GM19043 (cell line): ENCODE measurements around the gene RNF130.

Source experiments
- ATAC-seq: cut with Tn5 transposase; IDR thresholded peaks from one replicate; pipeline ENCODE4 v1.9.1; 2021; ENCODE audit warnings: low read depth; ENCODE audit not compliant: unreplicated experiment

The RNF130 gene

DNA sequence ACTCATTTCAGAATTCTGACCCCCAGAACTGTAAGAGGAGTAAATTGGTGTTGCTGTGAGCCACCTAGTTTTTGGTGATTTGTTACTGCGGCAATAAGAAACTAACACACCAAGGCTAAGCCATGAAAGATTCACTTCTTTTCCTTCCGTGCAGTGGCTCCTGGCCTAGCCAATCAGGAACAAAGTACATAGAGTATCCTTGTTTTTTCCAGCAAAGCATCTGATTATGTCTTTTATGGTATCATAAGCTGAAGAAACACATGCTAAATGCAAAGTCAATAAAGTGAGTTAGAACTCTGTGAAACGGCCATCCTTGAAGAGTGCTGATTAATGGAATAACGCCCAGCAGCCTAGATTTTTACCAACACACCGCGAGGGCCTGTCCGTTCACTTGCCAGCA lies 11.4 kb downstream of the RNF130 start:
- ATAC-seq: no peak

DNA sequence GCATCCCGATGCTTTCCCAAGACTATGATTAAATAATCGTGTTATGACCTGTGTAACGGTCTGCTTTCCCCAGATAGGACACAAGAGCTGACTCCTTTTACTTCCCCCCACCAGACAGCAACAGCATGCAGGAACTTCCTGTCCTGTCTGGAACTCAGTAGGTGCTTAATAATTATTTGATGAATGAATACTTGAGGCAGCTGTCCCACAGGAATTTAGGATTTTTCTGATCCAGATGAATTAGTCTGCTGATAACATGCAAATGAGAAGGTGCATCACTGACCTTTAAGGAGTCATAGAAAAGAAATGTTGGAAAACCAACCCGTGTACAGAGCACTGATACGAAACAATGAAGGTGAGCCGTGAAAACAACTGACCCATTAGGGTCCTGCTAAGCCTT lies 12.2 kb downstream of the RNF130 start:
- no peak for ATAC-seq

DNA sequence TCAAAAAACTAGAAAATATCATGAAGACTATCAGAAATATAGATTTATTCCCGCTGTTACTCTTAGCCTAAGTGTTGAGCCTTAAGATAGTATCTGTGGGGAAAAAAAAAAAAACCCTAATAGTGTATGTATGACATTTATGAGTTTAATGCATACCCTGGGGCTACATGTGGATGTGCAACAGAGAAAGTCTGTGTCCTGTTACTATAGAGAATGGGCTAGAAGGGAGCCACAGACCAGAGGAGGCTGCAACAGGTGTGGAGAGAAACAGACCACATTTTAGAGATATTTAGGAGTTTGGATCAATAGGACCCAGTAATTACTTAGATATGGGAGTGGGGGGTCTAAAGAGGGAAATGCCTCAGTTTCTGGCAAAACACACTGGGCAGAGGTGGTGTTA lies 15.4 kb downstream of the RNF130 start:
- ATAC-seq: no peak

DNA sequence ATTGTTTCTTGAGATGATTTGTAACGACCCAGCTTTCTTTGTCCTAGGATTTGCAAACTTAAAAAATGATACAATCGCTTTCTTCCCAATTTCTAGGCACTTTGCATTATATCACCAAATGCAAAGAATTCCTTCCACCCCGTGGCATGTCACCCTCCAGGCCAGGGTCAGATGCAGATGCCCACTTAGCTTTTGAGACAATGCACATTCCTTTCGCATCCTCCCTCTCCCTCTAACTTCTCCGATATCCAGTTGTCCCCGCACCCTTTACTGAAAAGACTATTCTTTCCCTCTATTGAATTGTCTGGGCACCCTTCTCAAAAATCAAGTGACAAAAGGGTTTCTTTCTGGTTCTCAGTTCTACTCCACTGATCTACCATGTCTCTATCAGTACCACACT lies 17.3 kb downstream of the RNF130 start:
- no peak for ATAC-seq

DNA sequence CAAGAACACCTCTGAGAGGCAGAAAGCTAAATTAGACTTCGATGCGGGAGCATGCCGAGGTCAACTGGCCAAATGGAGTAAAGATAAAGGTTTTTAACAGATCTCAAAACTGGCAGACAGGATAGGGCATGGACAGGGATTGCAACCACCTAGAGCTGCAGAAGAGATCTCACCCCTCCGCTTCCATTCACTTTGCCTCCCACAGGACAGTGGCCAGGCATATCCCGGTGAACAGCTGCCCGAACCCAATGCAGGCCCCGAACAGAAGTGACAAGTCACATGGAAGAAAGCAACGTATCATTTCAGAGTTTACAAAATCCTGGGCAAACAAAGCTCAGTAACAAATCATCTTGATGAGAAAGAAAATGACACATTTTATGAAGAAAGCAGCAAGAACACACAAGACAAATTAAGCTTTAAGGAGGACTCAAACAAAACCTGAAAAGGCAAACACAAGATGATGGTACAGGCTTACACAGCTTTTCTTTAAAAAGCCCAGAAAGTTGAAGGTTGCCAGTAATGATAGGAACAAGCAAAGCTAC lies 18.4 kb downstream of the RNF130 start:
- no peak for ATAC-seq

DNA sequence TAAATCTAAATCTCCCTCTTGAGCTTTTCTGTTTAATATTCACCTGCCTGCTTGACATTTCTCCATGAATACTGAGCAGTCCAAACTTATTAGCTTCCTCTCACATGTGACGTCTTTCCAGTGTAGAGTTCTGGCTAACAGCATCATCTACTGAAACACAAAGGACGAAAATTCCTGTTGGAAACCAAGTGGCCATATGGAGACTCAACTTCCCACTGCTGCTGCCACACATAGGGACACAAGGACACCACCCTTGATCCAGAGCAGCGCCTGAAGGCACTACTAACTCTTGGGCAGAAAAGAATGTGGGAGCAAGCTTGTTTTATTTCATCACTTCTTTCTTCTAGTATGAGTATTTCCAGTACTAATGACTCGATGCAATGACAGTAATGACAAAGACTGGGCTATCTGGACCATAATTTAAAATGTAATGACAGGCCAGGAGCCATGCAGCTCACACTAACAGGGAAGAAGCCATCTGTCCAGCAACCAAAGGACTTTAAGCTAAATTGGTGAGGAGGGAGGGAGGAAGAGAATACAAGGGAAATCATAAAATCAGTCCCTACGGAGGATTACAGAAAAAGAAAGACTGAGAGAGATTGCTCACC lies 19.2 kb downstream of the RNF130 start:
- ATAC-seq: no peak

DNA sequence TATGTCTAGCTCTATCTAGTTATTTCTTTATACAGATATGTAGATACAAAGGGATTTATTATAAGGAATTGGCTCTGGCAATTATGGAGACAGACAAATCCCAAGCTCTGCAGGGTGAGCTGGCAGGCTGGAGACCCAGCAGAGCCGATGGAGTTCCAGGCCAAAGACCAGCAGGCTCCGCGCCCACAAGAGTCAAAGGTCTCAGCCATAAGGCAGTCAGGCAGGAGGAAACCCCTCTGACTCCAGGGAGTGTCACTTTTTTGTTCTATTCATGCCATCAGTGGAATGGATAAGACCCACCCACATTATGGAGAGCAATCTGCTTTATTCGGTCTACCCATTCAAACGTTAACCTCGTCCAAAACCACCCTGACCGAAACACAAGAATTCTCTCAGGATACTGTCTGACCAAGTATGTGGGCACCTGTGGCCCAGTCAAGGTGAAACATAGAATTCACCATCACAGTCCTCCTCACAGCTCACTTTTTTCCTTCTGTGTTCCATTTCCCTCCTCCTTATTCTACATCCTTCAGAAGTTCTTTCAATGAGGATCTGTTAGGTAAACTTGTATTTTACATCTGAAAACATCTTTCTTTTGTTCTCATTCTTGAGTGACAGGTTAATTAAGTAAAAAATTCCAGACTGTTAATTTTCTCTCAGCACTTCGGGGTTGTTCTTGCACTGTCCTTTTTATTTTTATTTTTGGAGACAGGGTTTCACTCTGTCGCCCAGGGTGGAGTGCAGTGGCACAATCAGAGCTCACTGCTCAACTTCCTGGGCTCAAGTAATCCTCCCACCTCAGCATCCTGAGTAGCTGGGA lies 21.2 kb downstream of the RNF130 start:
- ATAC-seq: no peak

DNA sequence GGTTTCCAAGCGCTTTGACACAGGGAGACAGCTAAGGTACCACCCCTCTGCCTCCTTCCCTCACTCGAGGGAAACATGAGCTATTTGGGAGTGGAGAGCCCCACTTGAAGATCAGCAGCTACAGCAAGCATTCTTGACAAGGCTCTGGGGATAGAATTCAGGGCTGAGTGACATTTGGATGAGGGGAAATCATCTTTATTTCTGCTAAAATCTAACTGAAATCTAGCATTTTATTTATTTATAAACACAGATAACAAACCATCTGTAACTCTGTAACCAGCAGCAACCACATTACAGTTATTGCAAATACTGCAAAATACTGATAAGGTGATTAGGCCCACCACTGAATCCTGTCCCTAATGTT lies 22.4 kb downstream of the RNF130 start:
- no peak for ATAC-seq

DNA sequence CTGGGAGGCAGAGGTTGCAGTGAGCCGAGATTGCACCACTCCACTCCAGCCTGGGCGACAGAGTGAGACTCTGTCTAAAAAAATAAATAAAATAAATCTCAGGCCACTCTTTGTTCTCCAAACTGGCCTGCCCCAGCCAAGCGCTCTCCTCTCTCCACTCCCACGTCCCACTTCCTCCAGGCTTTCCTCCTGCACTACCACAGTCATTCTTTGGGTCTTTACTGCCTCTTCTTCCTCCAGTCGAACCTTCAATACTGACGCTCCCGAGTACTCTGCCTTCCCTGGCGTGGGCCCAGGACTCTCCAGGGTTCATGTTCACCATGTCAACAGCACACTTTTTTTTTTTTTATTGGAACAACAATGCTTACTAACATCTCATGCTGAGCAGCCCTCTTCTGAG lies 23.9 kb downstream of the RNF130 start:
- ATAC-seq: no peak

DNA sequence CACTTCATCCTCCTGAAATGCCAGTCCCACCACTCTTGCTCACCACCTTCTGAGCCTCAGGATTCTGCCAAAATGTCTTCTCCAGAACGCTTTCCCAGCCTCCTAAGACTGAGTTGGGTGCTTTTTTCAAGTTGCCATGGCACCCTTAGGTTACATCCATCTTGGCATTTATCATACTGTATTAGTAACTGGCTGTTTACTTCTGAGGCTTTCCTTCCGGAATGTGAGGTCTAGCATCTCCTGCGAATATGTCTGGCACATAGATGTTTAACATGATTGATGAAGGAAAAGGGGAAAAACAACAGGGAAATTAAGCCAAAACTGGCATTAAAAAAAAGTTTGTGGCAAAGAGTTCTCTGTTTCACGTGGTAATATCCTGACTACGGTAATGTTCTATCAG lies 24.9 kb downstream of the RNF130 start:
- no peak for ATAC-seq

DNA sequence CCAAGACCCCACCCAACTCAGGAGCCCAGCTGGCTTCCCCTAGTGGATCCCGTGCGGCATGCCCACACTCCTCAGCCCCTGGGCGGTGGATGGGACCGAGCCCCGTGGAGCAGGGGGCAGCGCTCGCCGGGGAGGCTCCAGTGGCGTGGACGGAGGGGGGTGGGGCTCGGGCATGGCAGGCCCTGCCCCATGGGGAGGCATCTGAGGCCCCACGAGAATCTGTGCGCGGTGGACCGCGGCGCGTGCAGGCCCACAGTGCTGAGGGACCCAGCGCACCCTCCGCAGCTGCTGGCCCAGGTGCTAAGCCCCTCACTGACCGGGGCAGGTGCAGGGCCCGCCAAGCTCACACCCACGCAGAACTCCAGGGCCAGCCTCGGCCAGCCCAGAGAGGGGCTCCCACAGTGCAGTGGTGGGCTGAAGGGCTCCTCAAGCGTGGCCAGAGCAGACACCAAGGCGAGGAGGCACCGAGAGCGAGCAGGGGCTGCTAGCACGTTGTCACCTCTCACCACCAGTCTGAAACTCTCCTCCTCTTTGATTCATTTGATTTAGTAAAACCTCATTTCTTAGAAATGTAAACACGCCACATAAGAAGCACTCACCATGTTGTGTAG lies 25.6 kb downstream of the RNF130 start:
- no peak for ATAC-seq

DNA sequence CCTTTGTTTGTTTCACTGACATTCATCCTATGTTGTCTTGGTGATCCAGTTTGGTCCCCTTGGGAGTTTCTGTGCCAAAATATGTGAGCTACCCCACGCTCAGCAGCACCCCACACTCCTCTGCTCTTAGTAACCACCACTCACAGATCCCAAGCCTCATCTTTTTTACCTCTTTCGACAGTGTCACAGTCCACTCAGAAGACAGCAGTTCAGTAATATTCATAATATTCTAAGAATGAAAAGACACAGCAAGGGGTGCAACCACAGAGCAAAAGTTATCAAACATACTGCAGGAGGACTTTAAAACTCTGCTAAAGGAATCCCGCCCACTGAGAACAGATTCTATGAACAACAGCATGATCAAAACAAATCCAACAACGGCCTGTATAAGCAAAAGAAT lies 28.2 kb downstream of the RNF130 start:
- ATAC-seq: no peak

DNA sequence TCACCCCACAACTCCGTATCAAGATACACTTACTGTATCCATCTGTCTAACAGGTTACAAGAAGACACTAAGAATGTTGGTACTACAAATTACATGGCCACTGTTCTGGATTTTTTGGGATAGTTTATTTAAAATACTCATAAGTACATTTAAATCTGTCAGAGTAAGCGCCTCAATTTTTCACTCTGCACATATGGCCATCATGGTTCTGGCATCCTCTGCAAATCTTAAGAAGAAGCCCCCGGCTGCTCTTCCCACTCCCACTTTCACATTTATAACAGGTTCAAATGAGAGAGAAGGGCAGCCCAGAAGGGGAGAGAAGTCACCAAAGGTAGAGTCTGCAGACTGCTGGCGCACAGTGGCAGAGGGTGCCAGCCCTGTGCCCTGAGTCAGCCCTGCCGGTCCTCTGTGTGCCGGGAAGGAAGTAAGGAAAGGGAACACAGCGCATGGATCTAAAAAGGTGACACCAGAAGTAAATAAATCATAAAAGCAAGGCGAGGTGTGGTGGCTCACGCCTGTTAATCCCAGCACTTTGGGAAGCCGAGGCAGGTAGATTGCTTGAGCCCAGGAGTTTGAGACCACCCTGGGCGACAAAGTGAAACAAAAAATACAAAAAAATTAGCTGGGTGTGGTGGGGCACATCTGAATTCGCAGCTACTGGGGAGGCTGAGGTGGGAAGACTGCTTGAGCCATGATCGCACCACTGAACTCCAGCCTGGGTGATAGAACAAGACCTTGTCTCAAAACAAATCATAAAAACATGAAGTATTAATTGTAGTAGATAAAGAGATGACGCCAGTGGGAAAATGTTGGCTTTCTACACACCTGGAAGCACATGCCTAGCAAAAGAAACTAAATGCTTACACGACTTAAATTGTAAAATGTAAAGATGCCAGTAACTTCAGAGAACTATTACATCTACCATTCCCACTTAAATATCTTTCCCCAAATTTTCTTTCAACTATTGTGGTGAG lies 30.0 kb downstream of the RNF130 start:
- ATAC-seq: no peak

DNA sequence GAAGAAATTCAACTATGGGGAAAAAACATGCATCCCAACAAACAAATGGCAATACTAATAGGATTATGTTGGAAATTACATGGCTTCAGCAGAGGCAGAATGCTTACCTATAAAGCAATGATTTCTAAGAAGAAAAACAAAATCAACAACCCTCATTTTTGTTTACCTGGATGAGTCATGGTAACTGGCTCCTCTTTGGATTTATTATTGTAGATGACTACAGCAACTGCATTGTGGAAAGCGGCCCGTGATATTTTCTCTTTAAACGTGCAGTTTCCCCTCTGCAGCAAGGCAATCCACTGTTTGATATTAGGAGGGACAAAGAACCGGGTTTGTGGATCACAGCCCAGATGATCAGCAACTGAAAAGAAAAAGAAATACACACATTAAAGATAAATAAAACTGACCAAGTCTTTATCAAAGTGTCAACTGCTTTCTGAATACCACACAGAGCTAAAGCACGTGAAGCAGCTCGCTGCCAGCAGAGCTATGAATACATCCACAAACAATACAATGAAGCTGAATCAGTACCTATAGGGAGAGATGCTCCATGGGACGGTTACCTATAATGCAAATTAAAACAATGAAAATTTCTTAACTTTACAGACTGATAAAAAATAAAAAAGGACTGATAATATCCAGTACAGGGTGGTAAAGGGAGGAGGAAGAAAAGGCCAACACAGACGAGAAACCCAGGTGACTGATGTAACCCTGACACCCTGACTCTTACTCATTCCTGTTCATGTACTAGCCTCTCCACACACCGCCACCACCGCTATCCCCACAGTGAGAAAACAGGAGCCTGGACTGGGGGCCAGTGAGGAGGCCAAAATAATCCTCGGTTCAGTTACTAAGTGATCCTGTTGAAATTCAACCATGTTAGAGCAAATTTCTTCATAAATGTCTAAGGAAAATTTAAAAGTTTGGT lies 31.0 kb downstream of the RNF130 start:
- no peak for ATAC-seq

DNA sequence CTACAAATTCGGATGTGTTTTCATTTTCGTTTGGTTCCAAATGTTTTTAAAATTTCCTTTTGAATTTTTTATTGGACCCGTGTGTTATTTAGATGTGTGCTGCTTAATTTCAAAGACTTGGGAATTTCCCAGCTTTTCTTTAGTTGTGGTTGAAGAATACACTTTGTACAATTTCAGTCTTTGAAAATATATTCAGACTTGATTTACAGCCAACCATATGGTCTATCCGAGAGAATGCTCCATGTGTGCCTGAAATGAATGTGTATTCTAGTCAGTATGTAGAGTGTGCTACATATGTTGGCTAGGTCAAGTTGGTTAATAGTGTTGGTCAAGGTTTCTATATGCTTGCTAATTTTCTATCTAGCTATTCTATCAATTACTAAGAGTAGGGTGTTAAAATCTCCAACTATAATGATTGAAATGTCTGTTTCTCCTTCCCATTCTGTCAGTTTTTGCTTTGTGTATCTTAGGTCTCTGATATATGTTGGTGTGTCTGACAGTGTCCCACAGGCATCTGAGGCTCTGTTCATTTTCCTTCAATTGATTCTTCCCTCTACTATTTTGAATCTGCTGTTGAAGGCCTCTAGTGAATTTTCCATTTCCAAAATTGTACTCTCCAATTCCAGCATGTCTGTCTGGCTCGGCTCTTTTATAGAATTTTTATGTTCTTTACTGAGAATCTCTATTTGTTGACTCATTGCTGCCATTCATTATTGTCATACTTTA lies 36.2 kb downstream of the RNF130 start:
- no peak for ATAC-seq

DNA sequence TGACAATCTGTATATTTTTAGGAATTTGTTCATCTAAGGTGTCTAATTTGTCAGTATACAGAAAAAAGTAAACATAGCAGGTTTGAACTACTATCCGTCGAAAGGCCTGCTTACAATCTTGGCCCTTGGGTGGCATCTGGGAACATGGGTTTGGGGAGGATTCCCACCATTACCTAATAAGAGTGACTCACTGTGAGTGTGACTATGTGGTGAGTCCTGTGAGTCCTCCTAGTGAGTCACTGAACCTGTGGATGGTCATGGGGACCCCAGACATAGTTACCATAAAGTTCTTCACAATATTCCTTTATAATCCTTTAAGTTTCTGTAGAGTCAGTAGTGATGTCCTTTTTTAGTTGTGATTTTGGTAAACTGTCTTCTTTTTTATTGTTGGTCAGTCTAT lies 37.0 kb downstream of the RNF130 start:
- ATAC-seq: no peak

DNA sequence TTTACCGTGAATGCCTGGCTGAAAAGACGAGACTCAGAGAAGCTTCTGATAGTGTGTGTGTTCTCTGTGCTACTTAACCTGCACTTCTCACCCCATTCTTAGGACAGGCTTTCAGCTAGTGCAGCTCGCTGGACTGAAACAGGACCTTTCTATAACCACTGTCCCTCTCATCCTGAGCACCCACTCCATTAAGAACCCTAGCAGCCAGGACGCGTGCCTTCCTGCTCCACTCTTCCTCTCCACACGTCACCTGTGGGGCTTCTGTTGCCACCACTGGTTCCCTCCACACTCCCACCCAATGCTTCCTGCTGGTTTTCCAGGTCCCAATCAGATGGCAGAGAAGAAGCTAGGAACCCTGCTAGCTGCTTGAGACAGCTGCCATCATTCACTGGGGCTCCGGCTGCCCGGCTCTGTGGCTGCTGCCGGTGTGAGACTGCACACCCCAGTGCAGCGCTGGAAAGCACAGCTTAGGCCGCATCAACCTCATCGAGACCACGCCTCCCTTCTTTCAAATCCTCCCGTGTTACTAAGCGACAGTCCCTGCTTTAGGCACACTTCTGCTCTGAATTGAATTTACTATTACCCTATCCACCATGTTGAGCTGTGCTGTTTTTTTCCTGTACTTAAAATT lies 44.0 kb downstream of the RNF130 start:
- no peak for ATAC-seq

DNA sequence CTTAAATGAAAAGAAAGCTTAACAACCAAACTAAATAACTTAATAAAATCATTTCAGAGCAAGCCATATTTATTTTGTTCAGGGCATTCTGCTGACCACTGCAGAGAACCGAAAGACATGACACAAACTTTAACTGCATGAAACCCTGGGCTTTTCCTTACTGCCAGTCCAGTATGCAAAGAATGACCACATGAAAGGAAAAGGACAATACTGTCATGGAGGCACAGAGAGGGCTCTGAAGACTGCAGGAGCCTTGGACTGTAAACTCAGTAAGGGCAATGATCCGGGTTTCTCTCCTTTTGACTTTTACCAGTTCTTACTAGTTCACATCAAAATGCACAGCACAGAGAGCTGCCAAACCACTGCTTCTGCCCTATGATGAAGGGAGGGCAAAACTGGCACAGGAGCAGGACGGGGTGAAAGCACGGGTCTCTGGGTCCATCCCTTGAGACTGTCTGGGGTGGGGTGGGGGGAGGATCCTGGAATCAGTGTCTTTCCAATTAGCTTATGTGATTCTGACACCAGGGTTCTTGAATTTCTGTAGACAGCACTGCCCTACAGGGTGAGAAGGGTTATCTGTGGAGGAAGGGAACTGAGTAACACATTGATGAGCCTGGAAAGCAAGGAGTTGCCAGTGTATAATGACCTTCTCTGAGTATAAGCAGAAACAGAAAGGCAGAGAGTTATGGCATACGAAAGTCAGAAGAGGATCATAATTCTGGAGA lies 44.7 kb downstream of the RNF130 start:
- no peak for ATAC-seq
